Activated CD4-positive, CD25-positive, alpha-beta regulatory T cell (primary cell): ENCODE measurements around the gene CDC42BPA.
"Not testable (repeated sequence)": the region's sequence is repeated elsewhere in the genome, so short reads cannot be mapped to it uniquely, and the experiment has no call there.

Experiments used
- DNase-seq, 4 experiments: peaks; one replicate each; lab custom pipeline; 2025; lab: John Stamatoyannopoulos, UW

CDC42BPA gene

GRCh38 chr1:227255086-227255732, 63.1 kb downstream of the CDC42BPA start:
- DNase-seq = no peak

- DNase-seq = no peak
Measured at GRCh38 chr1:227253065-227253464, 65.2 kb downstream of the CDC42BPA start.

- DNase-seq = no peak
Measured at GRCh38 chr1:227245613-227246320, 72.5 kb downstream of the CDC42BPA start.

GRCh38 chr1:227244339-227245118, 73.8 kb downstream of the CDC42BPA start:
- no peak for DNase-seq

- DNase-seq = no peak
Measured at GRCh38 chr1:227242811-227243682, 75.2 kb downstream of the CDC42BPA start.

GRCh38 chr1:227240983-227241382, 77.3 kb downstream of the CDC42BPA start:
- no peak for DNase-seq

- DNase-seq = no peak
Measured at GRCh38 chr1:227234998-227235405, 83.3 kb downstream of the CDC42BPA start.

- DNase-seq = not testable (repeated sequence)
Measured at GRCh38 chr1:227231128-227231527, 87.2 kb downstream of the CDC42BPA start.

GRCh38 chr1:227228201-227228600, 90.1 kb downstream of the CDC42BPA start:
- DNase-seq = no peak

- no peak for DNase-seq
Measured at GRCh38 chr1:227227761-227228160, 90.5 kb downstream of the CDC42BPA start.

- DNase-seq = no peak
Measured at GRCh38 chr1:227225715-227226346, 92.5 kb downstream of the CDC42BPA start.

- no peak for DNase-seq
Measured at GRCh38 chr1:227223171-227223806, 95.0 kb downstream of the CDC42BPA start.

- no peak for DNase-seq
Measured at GRCh38 chr1:227219715-227220292, 98.5 kb downstream of the CDC42BPA start.

- DNase-seq = no peak
Measured at GRCh38 chr1:227218870-227219573, 99.3 kb downstream of the CDC42BPA start.

- DNase-seq = no peak
Measured at GRCh38 chr1:227215863-227216510, 102.3 kb downstream of the CDC42BPA start.

GRCh38 chr1:227214207-227214606, 104.1 kb downstream of the CDC42BPA start:
- DNase-seq = no peak

- no peak for DNase-seq
Measured at GRCh38 chr1:227213426-227213825, 104.9 kb downstream of the CDC42BPA start.

- DNase-seq = no peak
Measured at GRCh38 chr1:227212164-227212563, 106.1 kb downstream of the CDC42BPA start.

GRCh38 chr1:227210604-227211003, 107.7 kb downstream of the CDC42BPA start:
- DNase-seq = no peak
